Mesodermal cell (in vitro differentiated cells): ENCODE results near the gene IL1RAPL1.

Experiments
- H3K27ac ChIP-seq: 2 replicates; pipeline ENCODE4 v1.7.0; 2013; ENCODE audit warnings: mild to moderate bottlenecking, low read depth, low read length, moderate library complexity; ENCODE audit not compliant: severe bottlenecking
- H3K36me3 ChIP-seq: 2 replicates; pipeline ENCODE4 v1.7.1; 2013; ENCODE audit warnings: mild to moderate bottlenecking, low read length, moderate library complexity; ENCODE audit not compliant: control insufficient read depth, insufficient read depth
- H3K4me1 ChIP-seq: one replicate; pipeline ENCODE4 v1.7.1; 2013; ENCODE audit warnings: mild to moderate bottlenecking, low read length; ENCODE audit not compliant: insufficient read depth, control insufficient read depth, poor library complexity, severe bottlenecking
- H3K4me3 ChIP-seq: 2 replicates; pipeline ENCODE4 v1.7.0; 2013; ENCODE audit warnings: low read length, control low read depth, mild to moderate bottlenecking; ENCODE audit not compliant: insufficient read depth, poor library complexity, severe bottlenecking; ENCODE audit errors: extremely low read depth
- H3K9me3 ChIP-seq: 2 replicates; pipeline ENCODE4 v1.7.1; 2013; ENCODE audit warnings: mild to moderate bottlenecking, low read length, moderate library complexity; ENCODE audit not compliant: control insufficient read depth
- WGBS, 2 experiments: methylation state at CpG; one replicate each; pipeline ENCODE4 v1.1.5; 2013; ENCODE audit warnings: missing lambda C conversion rate in 2 of 2; ENCODE audit not compliant: insufficient coverage in 2 of 2; 5-methylcytosine and 5-hydroxymethylcytosine counted together

The IL1RAPL1 gene

GRCh38 chrX:29890646-29891200 lies 1303.5 kb downstream of the IL1RAPL1 start:
- Histone ChIP-seq H3K27ac (no peak overlapping the region), H3K4me1 (no peaks in the 10 kb centered on the region), H3K36me3 (no peaks in the 10 kb centered on the region), H3K9me3 (no peaks in the 10 kb centered on the region), H3K4me3 (no peak overlapping the region)
- WGBS, 2 experiments = 80 to 100% methylated on average over 1 to 2 of the region's 2 CpGs

- no peaks in the 10 kb centered on the region for H3K4me1 ChIP-seq
- H3K9me3 ChIP-seq = no peaks in the 10 kb centered on the region
- no peak overlapping the region for H3K27ac ChIP-seq
- no CpG with 5 or more reads among the region's 3 CpGs for WGBS, 2 experiments
- no peaks in the 10 kb centered on the region for H3K36me3 ChIP-seq
- H3K4me3 ChIP-seq = no peak overlapping the region
These were observed 1314.8 kb downstream of the IL1RAPL1 start for GRCh38 chrX:29902004-29902403.

DNA sequence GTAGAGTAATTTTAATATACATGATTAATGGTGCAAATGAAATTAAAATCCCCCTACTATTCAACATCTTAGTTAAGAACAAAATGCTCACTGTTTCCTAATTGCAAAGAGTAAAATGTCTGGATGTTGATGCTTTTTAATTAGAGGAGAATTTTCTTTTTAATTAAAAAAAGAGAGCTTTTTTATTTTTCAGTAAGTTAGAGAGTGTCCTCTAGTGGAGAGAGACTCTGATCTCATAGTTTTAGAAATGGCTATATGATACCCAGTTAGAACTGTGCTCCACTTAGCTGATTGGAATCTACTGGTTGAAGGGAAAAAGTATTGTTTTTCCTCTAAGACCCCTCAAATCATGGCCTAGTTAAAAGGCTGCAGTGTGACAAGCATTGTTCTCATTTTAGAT lies 1316.1 kb downstream of the IL1RAPL1 start:
- Histone ChIP-seq H3K36me3 (no peaks in the 10 kb centered on the region), H3K27ac (no peak overlapping the region)

GRCh38 chrX:29911673-29912072 lies 1324.4 kb downstream of the IL1RAPL1 start:
- Histone ChIP-seq H3K4me1 (no peaks in the 10 kb centered on the region), H3K36me3 (no peaks in the 10 kb centered on the region), H3K9me3 (no peaks in the 10 kb centered on the region), H3K4me3 (no peak overlapping the region), H3K27ac (no peak overlapping the region)
- WGBS, 2 experiments = no CpG with 5 or more reads among the region's 4 CpGs

More for the DNA sequence above, 1316.1 kb downstream of the IL1RAPL1 start:
- no peaks in the 10 kb centered on the region for H3K9me3 ChIP-seq
- no peak overlapping the region for H3K4me3 ChIP-seq
- no peaks in the 10 kb centered on the region for H3K4me1 ChIP-seq

- 77 to 80% methylated on average over 2 to 5 of the region's 6 CpGs for WGBS, 2 experiments
- H3K4me1 ChIP-seq = no peaks in the 10 kb centered on the region
- H3K36me3 ChIP-seq = no peaks in the 10 kb centered on the region
- no peaks in the 10 kb centered on the region for H3K9me3 ChIP-seq
- H3K27ac ChIP-seq = no peak overlapping the region
- no peak overlapping the region for H3K4me3 ChIP-seq
These were observed 1326.4 kb downstream of the IL1RAPL1 start for GRCh38 chrX:29913647-29914046.

DNA sequence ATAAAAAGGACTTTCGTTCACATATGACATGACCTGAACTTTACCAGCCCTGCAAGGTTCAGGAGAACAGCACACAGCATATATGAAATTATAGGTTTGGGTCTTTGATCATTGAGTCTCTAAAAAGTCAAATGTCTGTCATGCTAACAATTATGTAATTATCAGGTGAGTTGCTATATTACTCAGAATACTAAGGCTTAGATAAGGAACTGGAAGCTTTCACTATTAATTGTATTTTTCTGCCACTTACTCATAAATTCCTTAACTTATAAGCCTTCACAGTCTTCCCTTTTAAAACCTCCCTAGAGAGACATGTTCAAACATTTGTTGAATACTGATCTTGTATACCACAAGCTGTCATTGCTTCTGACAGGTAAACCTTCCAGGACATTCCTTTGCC lies 1335.4 kb downstream of the IL1RAPL1 start:
- no peak overlapping the region for H3K27ac ChIP-seq
- no peak overlapping the region for H3K4me3 ChIP-seq
- WGBS, 2 experiments = no CpG with 5 or more reads among the region's 1 CpG
- no peaks in the 10 kb centered on the region for H3K4me1 ChIP-seq
- no peaks in the 10 kb centered on the region for H3K9me3 ChIP-seq
- no peaks in the 10 kb centered on the region for H3K36me3 ChIP-seq

GRCh38 chrX:29926056-29926455 lies 1338.8 kb downstream of the IL1RAPL1 start:
- no peak overlapping the region for H3K4me3 ChIP-seq
- no peaks in the 10 kb centered on the region for H3K4me1 ChIP-seq
- no peaks in the 10 kb centered on the region for H3K9me3 ChIP-seq
- H3K27ac ChIP-seq = no peak overlapping the region
- no peaks in the 10 kb centered on the region for H3K36me3 ChIP-seq
- no CpG with 5 or more reads among the region's 1 CpG for WGBS, 2 experiments

GRCh38 chrX:29926659-29927058 lies 1339.4 kb downstream of the IL1RAPL1 start:
- H3K9me3 ChIP-seq = no peaks in the 10 kb centered on the region
- 100% methylated on average over 1 of the region's 2 CpGs; no CpG with 5 or more reads in 1 of the 2 experiments for WGBS, 2 experiments
- no peaks in the 10 kb centered on the region for H3K4me1 ChIP-seq
- H3K4me3 ChIP-seq = no peak overlapping the region
- no peaks in the 10 kb centered on the region for H3K36me3 ChIP-seq
- no peak overlapping the region for H3K27ac ChIP-seq

DNA sequence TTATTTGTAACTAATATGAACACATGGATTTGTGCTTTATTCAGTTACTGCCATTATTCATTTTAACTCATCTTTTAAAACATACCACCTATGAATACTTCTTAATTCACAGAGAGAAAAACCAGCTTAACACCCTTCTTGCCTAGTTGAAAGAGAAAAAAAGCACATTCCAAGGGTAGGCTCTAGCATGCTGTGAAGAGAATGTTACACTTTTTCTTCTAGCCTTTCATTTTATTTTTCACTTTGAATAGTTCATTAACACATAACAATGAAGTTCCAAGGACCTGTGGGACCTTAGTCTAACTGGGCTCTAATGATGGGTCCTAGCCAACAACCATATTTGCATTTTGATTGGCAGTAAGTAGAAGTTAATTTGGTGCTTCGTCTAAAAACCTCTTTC lies 1348.2 kb downstream of the IL1RAPL1 start:
- H3K9me3 ChIP-seq = no peaks in the 10 kb centered on the region
- H3K27ac ChIP-seq = no peak overlapping the region
- no CpG with 5 or more reads among the region's 1 CpG for WGBS, 2 experiments
- no peaks in the 10 kb centered on the region for H3K36me3 ChIP-seq
- H3K4me3 ChIP-seq = no peak overlapping the region
- H3K4me1 ChIP-seq = no peaks in the 10 kb centered on the region

DNA sequence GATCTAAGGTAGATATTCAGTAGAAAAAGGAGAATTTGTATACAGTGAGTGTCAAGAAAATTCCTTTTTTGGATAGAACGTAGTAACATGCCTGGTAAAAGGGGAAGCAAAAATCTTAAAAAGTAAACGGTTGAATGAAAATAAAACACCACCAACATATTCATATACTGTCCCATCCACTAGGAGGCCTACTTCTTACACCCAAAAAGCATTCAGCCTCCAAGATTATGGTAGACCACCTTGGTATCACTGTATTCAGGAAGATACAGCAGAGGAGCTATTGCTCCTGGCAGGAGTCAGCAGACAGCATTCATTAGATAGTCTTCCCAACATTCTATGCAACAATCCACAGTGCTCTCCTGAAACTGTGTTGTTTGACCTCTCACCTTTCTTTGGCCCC lies 1353.5 kb downstream of the IL1RAPL1 start:
- no CpG with 5 or more reads among the region's 2 CpGs for WGBS, 2 experiments

GRCh38 chrX:29941287-29941686 lies 1354.0 kb downstream of the IL1RAPL1 start:
- no peak overlapping the region for H3K4me3 ChIP-seq
- WGBS, 2 experiments = no CpG with 5 or more reads among the region's 1 CpG

More for the DNA sequence above, 1353.5 kb downstream of the IL1RAPL1 start:
- peak overlapping the region; percentile 66 for H3K27ac ChIP-seq
- peaks cover 6% of the 10 kb centered on the region for H3K4me1 ChIP-seq
- no peaks in the 10 kb centered on the region for H3K36me3 ChIP-seq
- no peak overlapping the region for H3K4me3 ChIP-seq
- no peaks in the 10 kb centered on the region for H3K9me3 ChIP-seq

More at GRCh38 chrX:29941287-29941686, 1354.0 kb downstream of the IL1RAPL1 start:
- peaks cover 6% of the 10 kb centered on the region for H3K4me1 ChIP-seq
- no peaks in the 10 kb centered on the region for H3K9me3 ChIP-seq
- peak overlapping the region; percentile 66 for H3K27ac ChIP-seq
- no peaks in the 10 kb centered on the region for H3K36me3 ChIP-seq
